HUDEP-2 (cell line): ENCODE results near the gene EPS8L2.
A peak's percentile ranks its signal among the peaks of the same experiment; 100 is the strongest.

Source experiments
- DNase-seq, 76 experiments: peaks; one replicate each; lab custom pipeline; 2025; ENCODE audit not compliant: unreplicated experiment in 76 of 76; lab: John Stamatoyannopoulos, UW

EPS8L2 gene

GRCh38 chr11:702462-703461, 3.3 kb upstream of the EPS8L2 start:
- peak in 43 of 76 experiments; percentile 8 to 58 (median 37) for DNase-seq

GRCh38 chr11:703506-703905, 2.5 kb upstream of the EPS8L2 start:
- no peak for DNase-seq

GRCh38 chr11:704228-704674, 1.8 kb upstream of the EPS8L2 start:
- no peak for DNase-seq

- DNase-seq = no peak
Observed at GRCh38 chr11:704781-705645, 1.0 kb upstream of the EPS8L2 start.

GRCh38 chr11:706439-706956, 467 bp downstream of the EPS8L2 start:
- DNase-seq = no peak

- DNase-seq = no peak
Observed at GRCh38 chr11:706957-707816, 1.2 kb downstream of the EPS8L2 start.

- no peak for DNase-seq
Observed at GRCh38 chr11:707817-708420, 1.9 kb downstream of the EPS8L2 start.

GRCh38 chr11:708511-708910, 2.5 kb downstream of the EPS8L2 start:
- DNase-seq = no peak

- no peak for DNase-seq
Observed at GRCh38 chr11:709109-709997, 3.3 kb downstream of the EPS8L2 start.

GRCh38 chr11:714436-714835, 8.4 kb downstream of the EPS8L2 start:
- DNase-seq = no peak

- DNase-seq = no peak
Observed at GRCh38 chr11:719214-720016, 13.4 kb downstream of the EPS8L2 start.

GRCh38 chr11:720017-720641, 14.1 kb downstream of the EPS8L2 start:
- DNase-seq = no peak

GRCh38 chr11:720642-721246, 14.7 kb downstream of the EPS8L2 start:
- peak in 11 of 76 experiments; percentile 8 to 50 (median 24) for DNase-seq

- no peak for DNase-seq
Observed at GRCh38 chr11:721247-721740, 15.3 kb downstream of the EPS8L2 start.

GRCh38 chr11:721741-722345, 15.8 kb downstream of the EPS8L2 start:
- DNase-seq = peak in 7 of 76 experiments; percentile 12 to 41 (median 18)

- DNase-seq = no peak
Observed at GRCh38 chr11:722346-722811, 16.3 kb downstream of the EPS8L2 start.
